Upper lobe of right lung (tissue), 1 donor: ENCODE data around the gene GALK2. TPM values are rescaled to one million over a fixed set of nuclear protein-coding genes. Genes with fewer than 3 reads are reported as not detected.

Source experiments
- ATAC-seq: fragments of 200-7000 bp; cut with Tn5 transposase; one replicate; pipeline ENCODE4 v1.9.1; 2020; ENCODE audit warnings: mild to moderate bottlenecking, moderate library complexity
- DNase-seq: peaks from one replicate; pipeline ENCODE4 v3.0.0-alpha.2; 2020
- H3K27ac ChIP-seq: fragments of 200-600 bp; one replicate; pipeline ENCODE4 v1.8.0; 2022
- H3K27me3 ChIP-seq: fragments of 200-600 bp; one replicate; pipeline ENCODE4 v1.8.0; 2022; ENCODE audit warnings: mild to moderate bottlenecking
- H3K36me3 ChIP-seq: fragments of 200-600 bp; one replicate; pipeline ENCODE4 v1.8.0; 2022
- H3K4me1 ChIP-seq: fragments of 200-600 bp; one replicate; pipeline ENCODE4 v1.8.0; 2022
- H3K4me3 ChIP-seq: fragments of 200-600 bp; one replicate; pipeline ENCODE4 v1.8.0; 2022; ENCODE audit warnings: mild to moderate bottlenecking
- H3K9me3 ChIP-seq: fragments of 200-600 bp; one replicate; pipeline ENCODE4 v1.8.0; 2022
- CTCF ChIP-seq: fragments of 200-600 bp; IDR thresholded peaks from one replicate; pipeline ENCODE4 v1.8.0; 2022; ENCODE audit warnings: antibody characterized with exemption
- intact Hi-C: fragments of 100-400 bp; cut with DNase I; formaldehyde crosslinking; loops from one replicate; pipeline ENCODE4 v1.11.0; 2022
- total RNA-seq: library from RNA; stranded (reverse); fragmentation: NEBNext Ultra II Directional; extraction: Animal tissue kit (Norgen Biotek cat#: 25700); gene quantifications from one replicate; pipeline ENCODE4 v1.2.1, GENCODE V29; 2021
- donor health status: DM: no; HTN: yes; CAD: no; lungs with severe emphysema.

Gene GALK2
- total RNA-seq, 1 donor from 2014 or later, result 38.2 TPM

- TF ChIP-seq CTCF, result no peak
- DNase-seq (no peak), ATAC-seq (no peak)
- Histone ChIP-seq H3K4me3 (no peak overlapping the region), H3K9me3 (no peaks in the 10 kb centered on the region), H3K27me3 (no peaks in the 10 kb centered on the region), H3K27ac (no peak overlapping the region), H3K36me3 (peaks cover 20% of the 10 kb centered on the region), H3K4me1 (no peaks in the 10 kb centered on the region)
- intact Hi-C loops, result no loop called here
These were observed 126.2 kb downstream of the GALK2 start for GRCh38 chr15:49296258-49296657.

GRCh38 chr15:49297584-49297983, 127.5 kb downstream of the GALK2 start:
- no peak overlapping the region for H3K27ac ChIP-seq
- peaks cover 12% of the 10 kb centered on the region for H3K36me3 ChIP-seq
- TF ChIP-seq CTCF, result no peak
- no peaks in the 10 kb centered on the region for H3K4me1 ChIP-seq
- H3K4me3 ChIP-seq, result no peak overlapping the region
- H3K27me3 ChIP-seq, result no peaks in the 10 kb centered on the region
- no peaks in the 10 kb centered on the region for H3K9me3 ChIP-seq
- intact Hi-C loops, result no loop called here
- no peak for DNase-seq
- ATAC-seq, result no peak

- TF ChIP-seq CTCF, result no peak
- ATAC-seq (no peak), DNase-seq (no peak)
- H3K4me3 ChIP-seq, result no peak overlapping the region
- intact Hi-C loops, result no loop called here
- no peaks in the 10 kb centered on the region for H3K27me3 ChIP-seq
- no peaks in the 10 kb centered on the region for H3K9me3 ChIP-seq
- H3K4me1 ChIP-seq, result no peaks in the 10 kb centered on the region
- no peak overlapping the region for H3K27ac ChIP-seq
- H3K36me3 ChIP-seq, result peaks cover 10% of the 10 kb centered on the region
These were observed 130.8 kb downstream of the GALK2 start for GRCh38 chr15:49300856-49301255.

GRCh38 chr15:49301562-49301961, 131.5 kb downstream of the GALK2 start:
- no peak for TF ChIP-seq CTCF
- no peak for ATAC-seq

GRCh38 chr15:49303003-49303402, 133.0 kb downstream of the GALK2 start:
- intact Hi-C loops, result no loop called here
- no peak overlapping the region for H3K27ac ChIP-seq
- no peaks in the 10 kb centered on the region for H3K27me3 ChIP-seq

More at GRCh38 chr15:49301562-49301961, 131.5 kb downstream of the GALK2 start:
- H3K4me3 ChIP-seq, result no peak overlapping the region
- H3K4me1 ChIP-seq, result no peaks in the 10 kb centered on the region
- intact Hi-C loops, result no loop called here
- no peaks in the 10 kb centered on the region for H3K9me3 ChIP-seq
- no peak for DNase-seq
- no peaks in the 10 kb centered on the region for H3K27me3 ChIP-seq
- H3K27ac ChIP-seq, result no peak overlapping the region
- peaks cover 10% of the 10 kb centered on the region for H3K36me3 ChIP-seq

More at GRCh38 chr15:49303003-49303402, 133.0 kb downstream of the GALK2 start:
- ATAC-seq (no peak), DNase-seq (no peak)
- no peak overlapping the region for H3K4me3 ChIP-seq
- no peaks in the 10 kb centered on the region for H3K4me1 ChIP-seq
- peaks cover 10% of the 10 kb centered on the region for H3K36me3 ChIP-seq
- no peaks in the 10 kb centered on the region for H3K9me3 ChIP-seq
- no peak for TF ChIP-seq CTCF
